ENCODE results near the gene TAGLN. TPM values are rescaled to one million over a fixed set of nuclear protein-coding genes. Genes with fewer than 3 reads are reported as not detected.

TAGLN gene
- total RNA-seq, 2 experiments from 2014 or later, result 5.2 to 5.8 TPM

DNA sequence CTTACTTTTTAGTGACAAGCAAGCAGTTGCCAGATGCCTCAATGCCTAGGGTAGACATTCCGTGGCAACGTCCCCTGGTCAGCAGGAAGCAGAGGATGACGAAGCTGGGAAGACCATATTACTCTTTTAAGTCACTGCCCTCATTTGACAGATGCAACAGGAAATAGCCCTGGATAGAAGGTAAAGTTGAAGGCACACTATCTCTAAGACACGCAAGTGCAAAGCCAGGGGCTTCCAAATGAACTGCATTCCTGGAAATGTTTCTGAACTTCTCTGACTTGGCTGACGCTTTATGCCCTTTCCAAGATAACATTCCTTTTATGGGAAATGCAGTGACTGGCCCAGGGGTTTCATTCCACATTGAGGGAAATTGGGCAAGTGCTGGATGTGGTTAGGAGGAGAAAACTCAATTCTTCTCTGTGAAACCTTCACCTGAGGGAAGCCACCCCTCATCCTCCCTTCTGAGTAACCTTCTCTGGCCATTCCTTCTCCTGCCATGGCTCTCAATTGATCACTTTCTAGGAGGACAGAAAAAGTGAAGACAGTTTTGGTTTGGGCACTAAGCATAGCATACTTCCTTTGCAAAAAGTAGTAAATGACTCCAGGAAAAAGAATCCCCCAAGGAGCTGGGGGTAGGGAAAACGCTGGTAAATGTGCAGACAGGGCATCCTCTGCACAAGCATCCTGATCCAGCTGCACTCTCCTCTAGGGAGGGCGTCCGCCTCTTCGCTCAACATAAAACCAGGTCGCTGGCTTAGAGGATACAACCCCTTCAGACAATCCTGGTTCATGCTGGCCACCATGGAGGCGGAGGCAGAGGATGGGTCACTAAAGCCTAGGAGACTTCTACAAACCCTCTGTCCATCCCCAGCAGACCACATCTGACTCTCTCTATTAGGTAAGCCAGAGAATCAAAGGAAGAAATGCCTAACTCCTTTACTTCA is 18.2 kb downstream of the TAGLN start:
- H3K9me3 Mint-ChIP-seq, result no peaks in the 10 kb centered on the region
- POLR2A ChIA-PET, result interaction anchor here (1.0 to 1.5 kb wide), 2 partner anchors 10 to 38 kb away, joined by 3 to 6 read pairs; partner anchors contain the start of gene SIDT2
- peaks cover 80% of the 10 kb centered on the region for H3K36me3 Mint-ChIP-seq (ENCODE audit: low read depth)
- DNase-seq, result no peak
- no peak overlapping the region for H3K4me3 Mint-ChIP-seq
- no peak overlapping the region for H3K27ac Mint-ChIP-seq
- CTCF ChIA-PET, result interaction anchor here (1.0 kb wide), 1 partner anchor 9 kb away, joined by 4 read pairs; no protein-coding TSS in a partner anchor
- no peaks in the 10 kb centered on the region for H3K27me3 Mint-ChIP-seq
- peaks cover 6% of the 10 kb centered on the region for H3K4me1 Mint-ChIP-seq

DNA sequence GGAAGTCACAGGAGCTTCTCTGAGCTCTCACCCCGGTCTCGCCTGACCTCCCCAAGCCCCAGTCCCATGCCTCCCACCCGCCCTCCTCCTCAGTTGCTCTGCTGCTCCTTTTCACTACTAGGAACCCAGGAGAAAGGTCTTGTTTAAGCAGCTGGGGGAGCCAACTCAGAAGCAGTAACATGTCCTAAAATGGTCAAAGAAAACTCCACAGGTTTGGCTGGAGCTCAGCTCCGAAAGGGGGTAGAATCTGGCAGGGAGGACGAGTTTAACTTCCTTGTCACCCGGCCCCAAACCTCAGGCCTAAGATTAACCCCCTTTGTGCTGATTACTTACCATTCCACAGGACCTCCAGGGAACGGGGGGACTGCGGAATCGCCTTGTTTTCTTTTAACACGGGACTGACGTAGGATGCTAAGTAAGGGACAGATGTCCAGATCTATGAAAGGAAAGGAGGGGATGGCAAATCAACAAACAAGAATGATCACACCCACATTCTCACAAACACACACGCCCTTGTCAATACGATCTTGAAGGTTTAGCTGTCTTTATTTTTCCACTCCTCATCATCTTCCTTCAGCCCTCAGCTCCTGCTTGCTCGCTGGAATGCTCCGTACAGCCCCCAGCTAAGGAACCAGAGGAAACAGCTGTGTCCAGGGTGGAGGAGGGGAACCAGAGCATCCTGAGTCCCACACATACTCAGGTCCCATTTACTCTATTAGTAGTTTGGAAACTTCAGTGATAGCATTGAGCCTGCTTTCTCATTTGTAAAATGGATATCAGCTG is 19.2 kb downstream of the TAGLN start:
- Mint-ChIP-seq H3K9me3 (no peaks in the 10 kb centered on the region), H3K4me3 (no peak overlapping the region), H3K36me3 (ENCODE audit: low read depth) (peaks cover 80% of the 10 kb centered on the region), H3K4me1 (peaks cover 6% of the 10 kb centered on the region), H3K27me3 (no peaks in the 10 kb centered on the region), H3K27ac (no peak overlapping the region)
- DNase-seq, result no peak
- ChIA-PET POLR2A (interaction anchor here (1.0 to 5.2 kb wide), 2 partner anchors 9 to 13 kb away, joined by 3 to 25 read pairs; partner anchors contain the start of genes PCSK7 and RNF214), CTCF (no interaction called here)

DNA sequence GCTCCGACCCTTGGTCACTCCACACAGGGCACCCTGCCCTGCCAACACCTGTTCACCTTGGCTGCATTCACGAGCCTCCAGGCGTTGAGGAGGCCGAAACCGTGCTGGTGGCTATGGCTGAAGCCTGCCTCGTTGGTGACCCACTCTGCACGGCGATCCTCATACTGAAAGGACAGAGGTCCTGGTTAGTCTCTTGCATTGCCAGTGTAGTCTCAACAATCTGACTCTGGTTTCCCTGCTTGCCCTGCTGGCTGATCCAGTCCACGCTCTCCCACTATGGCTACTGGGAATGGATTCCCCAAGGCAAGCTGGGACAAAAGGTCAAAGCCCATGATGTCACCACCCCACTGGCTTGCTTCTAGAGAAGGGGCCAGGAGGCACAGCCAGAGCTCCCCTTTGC is 19.8 kb downstream of the TAGLN start:
- Mint-ChIP-seq H3K4me1 (peaks cover 6% of the 10 kb centered on the region), H3K27ac (no peak overlapping the region), H3K9me3 (no peaks in the 10 kb centered on the region), H3K27me3 (no peaks in the 10 kb centered on the region), H3K36me3 (ENCODE audit: low read depth) (peaks cover 81% of the 10 kb centered on the region), H3K4me3 (no peak overlapping the region)
- no peak for DNase-seq
- ChIA-PET CTCF (no interaction called here), POLR2A (interaction anchor here (5.2 kb wide), 1 partner anchor 12 kb away, joined by 25 read pairs; the partner anchor contains the start of genes PCSK7 and RNF214)

DNA sequence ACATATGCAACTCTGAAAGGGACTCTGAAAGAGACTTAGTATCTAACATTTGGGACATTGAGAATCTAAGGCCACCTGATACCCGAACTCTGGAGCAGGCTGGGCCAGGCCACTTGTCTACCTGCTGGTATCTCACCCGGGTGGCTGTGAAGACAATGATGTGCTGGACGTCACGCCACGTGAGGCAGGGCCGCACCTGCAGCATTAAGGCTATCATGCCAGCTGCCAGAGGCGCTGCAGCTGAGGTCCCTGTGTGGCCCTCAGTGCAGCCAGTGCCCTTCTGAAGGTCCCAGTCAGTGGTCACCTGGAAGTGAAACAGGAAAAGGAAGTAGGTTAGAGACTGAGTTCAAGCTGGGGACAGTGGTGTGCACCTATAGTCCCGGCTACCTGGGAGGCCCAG is 20.3 kb downstream of the TAGLN start:
- Mint-ChIP-seq H3K4me3 (no peak overlapping the region), H3K27ac (no peak overlapping the region)

DNA sequence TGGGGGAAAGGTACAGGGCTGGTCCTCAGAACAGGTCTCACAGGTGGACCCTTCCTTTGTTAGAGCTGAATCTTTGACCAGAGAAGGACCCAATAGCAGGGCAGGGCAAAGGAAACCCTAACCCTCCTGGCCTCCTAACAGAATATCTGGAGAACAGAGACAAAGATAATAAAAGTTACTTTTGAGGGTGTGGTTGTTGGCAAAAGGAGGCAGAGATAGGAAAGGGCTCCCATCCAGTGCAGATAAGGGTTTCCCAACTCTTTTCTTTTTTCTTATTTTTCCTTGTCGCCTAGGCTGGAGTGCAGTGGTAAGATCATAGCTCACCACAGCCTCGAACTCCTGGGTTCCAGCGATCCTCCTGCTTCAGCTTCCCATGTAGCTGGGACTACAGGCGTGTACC is 20.8 kb downstream of the TAGLN start:
- peaks cover 82% of the 10 kb centered on the region for H3K36me3 Mint-ChIP-seq (ENCODE audit: low read depth)

More for the DNA sequence above, 20.3 kb downstream of the TAGLN start:
- no peaks in the 10 kb centered on the region for H3K9me3 Mint-ChIP-seq
- no peaks in the 10 kb centered on the region for H3K27me3 Mint-ChIP-seq
- H3K4me1 Mint-ChIP-seq, result peaks cover 6% of the 10 kb centered on the region
- H3K36me3 Mint-ChIP-seq (ENCODE audit: low read depth), result peaks cover 81% of the 10 kb centered on the region
- DNase-seq, result no peak
- CTCF ChIA-PET, result no interaction called here
- POLR2A ChIA-PET, result interaction anchor here (5.2 kb wide), 1 partner anchor 11 kb away, joined by 25 read pairs; the partner anchor contains the start of genes PCSK7 and RNF214

DNA sequence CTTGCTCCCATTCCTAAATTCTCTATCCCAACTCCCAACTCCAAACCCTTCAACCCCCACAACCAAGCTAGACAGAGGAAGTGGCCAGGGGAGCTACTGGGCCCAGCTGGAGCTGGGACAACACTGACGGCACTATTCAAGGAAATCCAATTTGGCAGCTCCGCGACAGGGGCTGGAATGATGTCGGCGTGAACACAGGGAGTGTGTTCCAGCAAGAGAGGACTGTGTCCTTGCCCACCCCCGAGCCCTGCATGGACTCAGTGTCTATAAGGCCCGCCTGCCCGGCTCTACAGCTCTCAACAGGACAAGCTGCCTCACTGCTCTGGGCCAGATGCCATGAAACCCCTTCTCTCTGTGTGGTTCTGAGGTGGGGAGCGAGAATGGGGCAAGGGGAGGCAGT is 21.4 kb downstream of the TAGLN start:
- peaks cover 4% of the 10 kb centered on the region for H3K4me1 Mint-ChIP-seq
- ChIA-PET CTCF (interaction anchor here (0.8 to 1.4 kb wide), 3 partner anchors 9 to 40 kb away, joined by 3 to 4 read pairs (median 3); no protein-coding TSS in a partner anchor), POLR2A (interaction anchor here (1.0 to 5.2 kb wide), 3 partner anchors 9 to 434 kb away, joined by 3 to 25 read pairs (median 7); partner anchors contain the start of genes PCSK7 and RNF214)
- no peak overlapping the region for H3K4me3 Mint-ChIP-seq
- H3K9me3 Mint-ChIP-seq, result no peaks in the 10 kb centered on the region
- no peak for DNase-seq
- H3K27ac Mint-ChIP-seq, result peak overlapping the region; percentile 63
- peaks cover 88% of the 10 kb centered on the region for H3K36me3 Mint-ChIP-seq (ENCODE audit: low read depth)
- no peaks in the 10 kb centered on the region for H3K27me3 Mint-ChIP-seq

More for the DNA sequence above, 20.8 kb downstream of the TAGLN start:
- no peaks in the 10 kb centered on the region for H3K9me3 Mint-ChIP-seq
- POLR2A ChIA-PET, result interaction anchor here (1.7 to 5.2 kb wide), 2 partner anchors 9 to 11 kb away, joined by 7 to 25 read pairs; partner anchors contain the start of genes PCSK7 and RNF214
- no peak overlapping the region for H3K27ac Mint-ChIP-seq
- peaks cover 4% of the 10 kb centered on the region for H3K4me1 Mint-ChIP-seq
- no peaks in the 10 kb centered on the region for H3K27me3 Mint-ChIP-seq
- CTCF ChIA-PET, result interaction anchor here (1.0 kb wide), 1 partner anchor 39 kb away, joined by 3 read pairs; no protein-coding TSS in a partner anchor
- H3K4me3 Mint-ChIP-seq, result no peak overlapping the region
- no peak for DNase-seq

DNA sequence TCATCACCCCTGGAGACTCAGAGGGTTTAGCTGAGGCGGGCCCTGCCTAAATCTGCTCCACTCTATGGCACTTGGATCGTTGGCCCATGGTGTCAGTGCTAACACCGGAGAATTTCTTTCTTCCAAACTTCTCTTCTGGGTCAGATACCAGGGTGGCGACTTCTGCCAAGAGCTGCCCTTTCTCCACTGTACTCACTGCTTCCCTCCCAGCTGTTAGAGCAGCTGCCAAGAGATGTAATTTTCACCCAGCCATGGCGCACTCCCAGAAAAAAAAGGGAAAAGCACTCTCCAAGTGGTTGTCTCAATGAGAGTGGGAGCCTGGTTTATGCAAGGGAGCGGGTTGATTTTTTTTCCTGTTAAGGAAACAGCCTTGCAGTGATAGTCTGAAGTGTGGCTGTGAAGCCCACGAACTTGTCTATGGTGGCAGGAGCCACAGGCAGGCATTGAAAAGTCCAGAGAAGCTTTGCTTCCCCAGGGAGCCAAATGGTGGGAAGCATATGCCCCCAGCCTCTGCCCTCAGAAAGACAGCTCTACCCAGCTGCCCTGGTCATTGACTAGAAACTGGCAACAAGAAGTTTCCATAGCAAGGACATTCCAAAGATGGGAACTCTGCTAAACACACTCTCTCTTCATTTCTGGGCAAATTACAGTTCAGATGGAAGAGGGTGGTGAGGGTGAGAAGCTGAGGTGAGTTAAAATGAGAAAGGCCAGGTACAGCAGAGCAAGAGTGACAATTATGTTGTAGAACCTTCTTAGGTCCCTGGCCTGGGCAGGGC is 22.0 kb downstream of the TAGLN start:
- no peak overlapping the region for H3K27ac Mint-ChIP-seq
- H3K4me1 Mint-ChIP-seq, result peaks cover 4% of the 10 kb centered on the region
- H3K4me3 Mint-ChIP-seq, result no peak overlapping the region
- ChIA-PET CTCF (interaction anchor here (0.5 to 1.4 kb wide), 3 partner anchors 10 to 53 kb away, joined by 3 to 4 read pairs (median 3); no protein-coding TSS in a partner anchor), POLR2A (interaction anchor here (1.0 to 5.2 kb wide), 3 partner anchors 10 to 434 kb away, joined by 3 to 25 read pairs (median 7); partner anchors contain the start of genes PCSK7 and RNF214)
- no peak for DNase-seq
- no peaks in the 10 kb centered on the region for H3K27me3 Mint-ChIP-seq
- no peaks in the 10 kb centered on the region for H3K9me3 Mint-ChIP-seq
- H3K36me3 Mint-ChIP-seq (ENCODE audit: low read depth), result peaks cover 88% of the 10 kb centered on the region

DNA sequence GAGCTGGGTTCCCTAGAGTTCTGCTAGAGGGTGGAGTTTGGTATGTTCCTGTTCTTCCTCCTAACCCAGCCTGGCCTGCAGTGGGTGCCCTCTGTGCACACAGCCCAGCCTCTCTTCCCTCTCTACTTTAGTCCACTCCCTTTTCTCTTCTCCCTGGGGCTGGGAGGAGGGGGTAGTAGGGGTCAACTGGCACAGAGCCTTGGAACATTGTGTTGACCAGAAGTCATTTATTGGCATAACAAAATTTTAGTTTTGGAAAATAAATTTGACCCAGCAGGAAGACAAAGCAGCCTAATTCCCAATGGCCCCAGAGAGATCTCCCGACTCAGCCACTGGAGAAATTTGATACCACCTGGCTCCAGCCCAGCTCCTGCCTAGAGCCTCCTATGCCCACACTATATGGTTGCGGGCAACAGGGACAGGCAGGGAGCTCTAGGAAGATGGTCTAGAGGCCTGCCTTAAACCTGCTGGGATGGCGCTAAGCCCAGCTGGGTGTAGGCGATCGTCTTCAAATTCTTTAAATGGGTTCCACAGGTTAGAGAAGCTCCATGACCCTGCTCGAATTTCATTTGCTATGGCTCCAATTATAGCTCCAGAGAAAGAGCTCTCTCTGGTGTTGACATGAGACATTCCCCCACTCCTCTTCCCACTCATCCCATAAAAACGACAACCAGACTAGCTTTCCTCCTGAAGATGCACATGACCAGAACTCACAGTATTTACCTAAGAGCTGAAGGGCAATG is 22.8 kb downstream of the TAGLN start:
- H3K27ac Mint-ChIP-seq, result no peak overlapping the region
- H3K27me3 Mint-ChIP-seq, result no peaks in the 10 kb centered on the region
- H3K36me3 Mint-ChIP-seq (ENCODE audit: low read depth), result peaks cover 89% of the 10 kb centered on the region
- POLR2A ChIA-PET, result interaction anchor here (0.7 to 5.2 kb wide), 4 partner anchors 9 to 435 kb away, joined by 3 to 25 read pairs (median 4); partner anchors contain the start of genes PCSK7 and RNF214
- no peaks in the 10 kb centered on the region for H3K9me3 Mint-ChIP-seq
- CTCF ChIA-PET, result interaction anchor here (0.7 to 1.4 kb wide), 2 partner anchors 11 to 464 kb away, joined by 4 read pairs; no protein-coding TSS in a partner anchor
- no peak for DNase-seq
- H3K4me1 Mint-ChIP-seq, result peaks cover 9% of the 10 kb centered on the region
- H3K4me3 Mint-ChIP-seq, result no peak overlapping the region

DNA sequence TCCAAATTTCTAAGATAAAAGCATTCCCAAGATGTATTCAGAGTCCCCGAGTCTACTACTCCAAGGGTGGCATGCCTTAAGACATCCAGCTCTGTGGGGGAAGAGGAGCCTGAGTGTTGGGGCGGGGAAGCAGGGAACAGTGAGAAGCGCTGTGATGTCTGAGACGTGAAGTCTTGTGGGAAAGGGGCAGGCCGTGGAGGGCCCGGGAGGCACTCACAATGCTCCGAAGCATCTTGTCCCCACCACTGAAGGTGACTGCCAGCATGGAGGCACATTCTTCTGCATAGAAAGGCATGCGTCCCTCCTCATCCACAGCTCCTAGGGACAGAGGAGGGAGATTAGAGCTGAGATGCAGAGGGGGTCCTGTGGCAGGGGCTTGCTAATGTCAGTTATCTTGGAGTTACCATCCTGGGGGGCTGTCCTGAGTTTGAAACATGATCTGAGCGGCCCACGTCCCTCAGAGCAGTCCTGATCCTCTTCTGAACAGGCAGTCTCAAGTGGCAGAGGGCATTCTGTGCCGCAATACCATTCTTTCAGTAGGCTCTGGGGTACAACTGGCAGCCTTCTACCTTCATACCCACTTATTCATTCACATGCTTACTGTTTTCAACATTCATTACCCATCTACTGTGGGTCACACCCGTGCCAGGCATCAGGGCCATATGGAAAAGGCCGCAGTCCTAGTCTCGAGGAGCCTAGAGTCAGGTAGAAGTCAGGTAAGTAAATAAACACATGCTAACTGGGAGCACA is 24.0 kb downstream of the TAGLN start:
- H3K4me1 Mint-ChIP-seq, result peaks cover 16% of the 10 kb centered on the region
- CTCF ChIA-PET, result no interaction called here
- no peaks in the 10 kb centered on the region for H3K27me3 Mint-ChIP-seq
- H3K36me3 Mint-ChIP-seq (ENCODE audit: low read depth), result peaks cover 88% of the 10 kb centered on the region
- no peak overlapping the region for H3K27ac Mint-ChIP-seq
- no peak overlapping the region for H3K4me3 Mint-ChIP-seq
- no peaks in the 10 kb centered on the region for H3K9me3 Mint-ChIP-seq
- no peak for DNase-seq
- POLR2A ChIA-PET, result interaction anchor here (1.5 to 5.2 kb wide), 2 partner anchors 8 to 21 kb away, joined by 3 to 25 read pairs; partner anchors contain the start of genes PCSK7 and RNF214

DNA sequence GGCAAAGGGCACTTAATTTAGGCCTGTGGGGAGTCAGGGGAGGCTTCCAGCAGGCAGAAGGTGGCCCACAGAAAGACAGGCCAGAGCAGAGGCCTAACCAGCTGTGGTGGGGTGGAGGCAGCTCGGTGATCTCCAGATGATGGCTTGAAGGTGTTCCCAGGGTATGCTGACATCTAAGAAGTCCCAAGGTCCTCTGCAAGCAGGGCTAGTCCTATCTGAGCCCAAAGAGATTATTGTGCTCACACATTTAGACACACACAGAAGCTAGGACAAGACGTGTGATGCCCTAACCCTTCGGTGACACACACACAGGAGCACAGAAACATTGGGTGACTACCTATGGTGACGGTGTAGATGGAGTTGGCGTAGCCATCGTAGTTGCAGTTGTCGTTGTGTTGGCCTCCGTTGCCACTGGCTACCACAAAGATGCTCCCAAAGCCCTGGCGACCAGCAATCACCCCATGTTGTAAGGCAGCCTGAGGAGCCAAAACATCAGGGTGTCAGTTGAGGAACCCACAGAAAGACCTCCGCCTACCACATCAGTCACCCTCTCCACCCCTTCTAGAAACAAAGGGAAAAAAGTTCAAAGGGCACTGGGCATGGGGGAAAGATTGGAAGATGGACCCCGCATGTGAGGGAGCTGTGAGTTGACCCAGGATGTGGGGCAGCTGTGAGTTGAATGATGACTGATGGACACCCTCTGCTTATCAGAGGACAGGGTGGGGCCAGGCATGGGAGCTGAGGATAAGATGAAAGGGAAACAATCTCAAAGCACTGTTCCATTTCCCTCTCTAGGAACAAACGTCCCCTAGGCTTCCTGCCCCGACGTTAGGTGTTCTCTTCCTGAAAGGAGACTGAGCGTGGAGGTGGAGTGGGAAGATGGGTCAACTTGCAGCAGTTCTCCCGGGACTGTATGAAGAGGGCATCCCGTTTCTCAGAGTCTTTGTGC is 24.8 kb downstream of the TAGLN start:
- H3K27ac Mint-ChIP-seq, result no peak overlapping the region
- CTCF ChIA-PET, result interaction anchor here (0.6 to 9.9 kb wide), 3 partner anchors 43 to 81 kb away, joined by 3 to 95 read pairs (median 4); partner anchors contain the start of gene SIDT2
- H3K36me3 Mint-ChIP-seq (ENCODE audit: low read depth), result peaks cover 87% of the 10 kb centered on the region
- H3K4me1 Mint-ChIP-seq, result peaks cover 22% of the 10 kb centered on the region
- no peaks in the 10 kb centered on the region for H3K9me3 Mint-ChIP-seq
- H3K27me3 Mint-ChIP-seq, result no peaks in the 10 kb centered on the region
- POLR2A ChIA-PET, result interaction anchor here (1.3 to 5.2 kb wide), 3 partner anchors 7 to 80 kb away, joined by 3 to 25 read pairs (median 3); partner anchors contain the start of genes PAFAH1B2, PCSK7 and RNF214
- no peak overlapping the region for H3K4me3 Mint-ChIP-seq
- DNase-seq, result no peak

Data from activated CD4-positive, alpha-beta memory T cell treated with anti-CD3 and anti-CD28 coated beads, Interleukin-2, amount 10 ng/mL, durations not matched to agents 7 days and 5 days (primary cell).